Activated CD4-positive, alpha-beta T cell treated with anti-CD3 and anti-CD28 coated beads, Interleukin-2, amount 10 ng/mL, durations not matched to agents 7 days and 5 days (primary cell): ENCODE measurements around the gene TLR8. TPM values are rescaled to one million over a fixed set of nuclear protein-coding genes. Genes with fewer than 3 reads are reported as not detected.

Experiments
- CTCF ChIA-PET: fragments of 350-600 bp; sonication (Branson Sonifier 250); formaldehyde crosslinking; loops from one replicate; lab custom pipeline; 2021; ENCODE audit warnings: antibody characterized with exemption; lab: Charles Lee
- POLR2A ChIA-PET: fragments of 350-600 bp; sonication (Branson Sonifier 250); formaldehyde crosslinking; loops from one replicate; lab custom pipeline; 2021; ENCODE audit warnings: antibody characterized with exemption; lab: Charles Lee
- DNase-seq: peaks from one replicate; pipeline ENCODE4 v3.0.0-alpha.2; 2020
- H3K27ac Mint-ChIP-seq: one replicate; pipeline ENCODE4 v1.8.0; 2021; ENCODE audit warnings: mild to moderate bottlenecking, moderate library complexity, mixed read lengths
- H3K27me3 Mint-ChIP-seq: one replicate; pipeline ENCODE4 v1.8.0; 2021; ENCODE audit warnings: mixed read lengths
- H3K36me3 Mint-ChIP-seq: one replicate; pipeline ENCODE4 v1.8.0; 2021; ENCODE audit warnings: low read depth, mixed read lengths
- H3K4me1 Mint-ChIP-seq: one replicate; pipeline ENCODE4 v1.8.0; 2021; ENCODE audit warnings: mixed read lengths
- H3K4me3 Mint-ChIP-seq: one replicate; pipeline ENCODE4 v1.8.0; 2021; ENCODE audit warnings: mild to moderate bottlenecking, moderate library complexity, mixed read lengths
- H3K9me3 Mint-ChIP-seq: one replicate; pipeline ENCODE4 v1.8.0; 2021; ENCODE audit warnings: mixed read lengths
- total RNA-seq, 2 experiments: library from RNA; stranded (reverse); gene quantifications; one replicate each; pipeline ENCODE4 v1.2.3, GENCODE V29; 2021

TLR8 gene
- total RNA-seq, 2 experiments from 2014 or later, result not detected

GRCh38 chrX:12949205-12949926 lies 42.9 kb downstream of the TLR8 start:
- ChIA-PET CTCF (interaction anchor here (0.6 to 7.2 kb wide), 12 partner anchors 11 to 539 kb away, joined by 3 to 137 read pairs (median 6); partner anchors contain the start of gene TMSB4X), POLR2A (interaction anchor here (0.7 kb wide), 1 partner anchor 785 kb away, joined by 4 read pairs; the partner anchor contains the start of gene OFD1)
- Mint-ChIP-seq H3K27ac (peak overlapping the region; percentile 96), H3K4me1 (peaks cover 75% of the 10 kb centered on the region), H3K27me3 (no peaks in the 10 kb centered on the region), H3K9me3 (no peaks in the 10 kb centered on the region), H3K36me3 (peaks cover 2% of the 10 kb centered on the region), H3K4me3 (peak overlapping the region; percentile 86)
- no peak for DNase-seq

GRCh38 chrX:12949927-12950656 lies 43.7 kb downstream of the TLR8 start:
- ChIA-PET CTCF (interaction anchor here (0.7 to 7.2 kb wide), 12 partner anchors 20 to 538 kb away, joined by 3 to 137 read pairs (median 6); partner anchors contain the start of gene TMSB4X), POLR2A (interaction anchor here (0.7 kb wide), 1 partner anchor 785 kb away, joined by 4 read pairs; the partner anchor contains the start of gene OFD1)
- Mint-ChIP-seq H3K9me3 (no peaks in the 10 kb centered on the region), H3K27me3 (no peaks in the 10 kb centered on the region), H3K4me3 (peak overlapping the region; percentile 86), H3K36me3 (peaks cover 2% of the 10 kb centered on the region), H3K4me1 (peaks cover 83% of the 10 kb centered on the region), H3K27ac (peak overlapping the region; percentile 96)
- peak; percentile 88 for DNase-seq

GRCh38 chrX:12950851-12951594 lies 44.6 kb downstream of the TLR8 start:
- DNase-seq, result peak; percentile 77
- H3K4me3 Mint-ChIP-seq, result peak overlapping the region; percentile 86
- CTCF ChIA-PET, result interaction anchor here (0.6 to 7.2 kb wide), 15 partner anchors 9 to 537 kb away, joined by 3 to 137 read pairs (median 5); partner anchors contain the start of gene TMSB4X
- H3K9me3 Mint-ChIP-seq, result no peaks in the 10 kb centered on the region
- peaks cover 88% of the 10 kb centered on the region for H3K4me1 Mint-ChIP-seq
- POLR2A ChIA-PET, result no interaction called here
- peaks cover 2% of the 10 kb centered on the region for H3K36me3 Mint-ChIP-seq
- peak overlapping the region; percentile 96 for H3K27ac Mint-ChIP-seq
- no peaks in the 10 kb centered on the region for H3K27me3 Mint-ChIP-seq

- H3K4me3 Mint-ChIP-seq, result peak overlapping the region; percentile 86
- peaks cover 90% of the 10 kb centered on the region for H3K4me1 Mint-ChIP-seq
- no peaks in the 10 kb centered on the region for H3K27me3 Mint-ChIP-seq
- peak; percentile 37 for DNase-seq
- H3K9me3 Mint-ChIP-seq, result no peaks in the 10 kb centered on the region
- peaks cover 2% of the 10 kb centered on the region for H3K36me3 Mint-ChIP-seq
- peak overlapping the region; percentile 96 for H3K27ac Mint-ChIP-seq
- CTCF ChIA-PET, result interaction anchor here (0.6 to 7.2 kb wide), 12 partner anchors 9 to 510 kb away, joined by 3 to 137 read pairs (median 6); partner anchors contain the start of gene TMSB4X
- POLR2A ChIA-PET, result no interaction called here
Observed at GRCh38 chrX:12951595-12951975, 45.2 kb downstream of the TLR8 start.

GRCh38 chrX:12953420-12953819 lies 47.0 kb downstream of the TLR8 start:
- POLR2A ChIA-PET, result interaction anchor here (0.7 to 0.8 kb wide), 3 partner anchors 23 to 134 kb away, joined by 5 read pairs; no protein-coding TSS in a partner anchor
- no peaks in the 10 kb centered on the region for H3K9me3 Mint-ChIP-seq
- H3K27me3 Mint-ChIP-seq, result no peaks in the 10 kb centered on the region
- DNase-seq, result no peak
- peak overlapping the region; percentile 54 for H3K4me3 Mint-ChIP-seq
- peak overlapping the region; percentile 96 for H3K27ac Mint-ChIP-seq
- H3K36me3 Mint-ChIP-seq, result peaks cover 2% of the 10 kb centered on the region
- CTCF ChIA-PET, result interaction anchor here (1.0 to 1.7 kb wide), 7 partner anchors 17 to 138 kb away, joined by 3 to 6 read pairs (median 4); partner anchors contain the start of gene TMSB4X
- peaks cover 79% of the 10 kb centered on the region for H3K4me1 Mint-ChIP-seq

- no peak for DNase-seq
- CTCF ChIA-PET, result interaction anchor here (1.2 to 3.1 kb wide), 4 partner anchors 7 to 138 kb away, joined by 4 to 25 read pairs (median 6); no protein-coding TSS in a partner anchor
Observed at GRCh38 chrX:12954376-12954775, 48.0 kb downstream of the TLR8 start.

GRCh38 chrX:12954981-12955380 lies 48.6 kb downstream of the TLR8 start:
- ChIA-PET CTCF (interaction anchor here (1.1 to 3.4 kb wide), 5 partner anchors 8 to 116 kb away, joined by 3 to 25 read pairs (median 6); partner anchors contain the start of gene TMSB4X), POLR2A (no interaction called here)
- Mint-ChIP-seq H3K4me1 (peaks cover 75% of the 10 kb centered on the region), H3K9me3 (no peaks in the 10 kb centered on the region), H3K27me3 (no peaks in the 10 kb centered on the region), H3K27ac (peak overlapping the region; percentile 96), H3K36me3 (peaks cover 2% of the 10 kb centered on the region), H3K4me3 (peak overlapping the region; percentile 69)
- no peak for DNase-seq

More at GRCh38 chrX:12954376-12954775, 48.0 kb downstream of the TLR8 start:
- POLR2A ChIA-PET, result no interaction called here
- Mint-ChIP-seq H3K4me3 (peak overlapping the region; percentile 69), H3K4me1 (peaks cover 75% of the 10 kb centered on the region), H3K9me3 (no peaks in the 10 kb centered on the region), H3K27me3 (no peaks in the 10 kb centered on the region), H3K27ac (peak overlapping the region; percentile 96), H3K36me3 (peaks cover 2% of the 10 kb centered on the region)

- Mint-ChIP-seq H3K27ac (peak overlapping the region; percentile 96), H3K36me3 (peaks cover 2% of the 10 kb centered on the region), H3K9me3 (no peaks in the 10 kb centered on the region), H3K4me3 (peak overlapping the region; percentile 74), H3K27me3 (no peaks in the 10 kb centered on the region), H3K4me1 (peaks cover 75% of the 10 kb centered on the region)
- DNase-seq, result peak; percentile 65
- CTCF ChIA-PET, result interaction anchor here (0.6 to 3.4 kb wide), 13 partner anchors 9 to 538 kb away, joined by 3 to 25 read pairs (median 4); partner anchors contain the start of gene TMSB4X
- POLR2A ChIA-PET, result interaction anchor here (0.6 to 1.5 kb wide), 4 partner anchors 12 to 23 kb away, joined by 3 to 6 read pairs (median 4); partner anchors contain the start of gene TMSB4X
Observed at GRCh38 chrX:12955882-12956703, 49.7 kb downstream of the TLR8 start.

- peak overlapping the region; percentile 74 for H3K4me3 Mint-ChIP-seq
- peaks cover 77% of the 10 kb centered on the region for H3K4me1 Mint-ChIP-seq
- ChIA-PET CTCF (interaction anchor here (0.9 to 3.4 kb wide), 10 partner anchors 10 to 537 kb away, joined by 3 to 25 read pairs (median 4); partner anchors contain the start of gene TMSB4X), POLR2A (interaction anchor here (0.6 to 1.6 kb wide), 6 partner anchors 11 to 22 kb away, joined by 3 to 7 read pairs (median 4); partner anchors contain the start of gene TMSB4X)
- H3K9me3 Mint-ChIP-seq, result no peaks in the 10 kb centered on the region
- no peaks in the 10 kb centered on the region for H3K27me3 Mint-ChIP-seq
- peak overlapping the region; percentile 96 for H3K27ac Mint-ChIP-seq
- peaks cover 2% of the 10 kb centered on the region for H3K36me3 Mint-ChIP-seq
- peak; percentile 79 for DNase-seq
Observed at GRCh38 chrX:12956704-12957534, 50.5 kb downstream of the TLR8 start.

GRCh38 chrX:12958059-12958458 lies 51.6 kb downstream of the TLR8 start:
- ChIA-PET POLR2A (interaction anchor here (0.6 to 1.6 kb wide), 3 partner anchors 10 to 45 kb away, joined by 3 to 7 read pairs (median 5); partner anchors contain the start of gene TMSB4X), CTCF (interaction anchor here (0.6 to 3.4 kb wide), 3 partner anchors 11 to 162 kb away, joined by 3 to 13 read pairs (median 4); partner anchors contain the start of gene TMSB4X)
- no peak for DNase-seq
- Mint-ChIP-seq H3K9me3 (no peaks in the 10 kb centered on the region), H3K36me3 (peaks cover 5% of the 10 kb centered on the region), H3K4me1 (peaks cover 74% of the 10 kb centered on the region), H3K4me3 (peak overlapping the region; percentile 67), H3K27ac (peak overlapping the region; percentile 96), H3K27me3 (no peaks in the 10 kb centered on the region)
